H1 (cell line): ENCODE data around the gene ADGRL4.

Experiments used
- BACH1 ChIP-seq: IDR thresholded peaks from 2 replicates; pipeline ENCODE4 v1.6.1; 2012; ENCODE audit warnings: low read length, improper control_type of control experiment
- CBX5 ChIP-seq: fragments of 300-800, 300-1000 bp; sonication (generic); IDR thresholded peaks from 2 replicates; pipeline ENCODE4 v1.7.1; 2016; ENCODE audit warnings: antibody characterized with exemption, low read length, low read depth
- CHD1 ChIP-seq: IDR thresholded peaks from 2 replicates; pipeline ENCODE4 v1.6.1; 2012; ENCODE audit warnings: low read depth, low read length, improper control_type of control experiment
- CREB1 ChIP-seq: IDR thresholded peaks from 2 replicates; pipeline ENCODE4 v1.6.1; 2012; ENCODE audit warnings: inconsistent platforms
- CTCF ChIP-seq, 3 experiments: IDR thresholded peaks; 1 replicate in 2 of 3; 2 replicates in 1 of 3; pipeline versions ENCODE4 v1.5.1 to v1.6.1; 2011; ENCODE audit warnings: low read length in 3 of 3, mild to moderate bottlenecking in 3 of 3, inconsistent platforms in 2 of 3, low read depth in 1 of 3, moderate library complexity in 1 of 3; ENCODE audit not compliant: insufficient read depth in 1 of 3; ENCODE audit errors: control extremely low read depth in 1 of 3
- EP300 ChIP-seq, 2 experiments: IDR thresholded peaks; 1 replicate in 1 of 2; 2 replicates in 1 of 2; pipeline ENCODE4 v1.6.1; 2011 to 2012; ENCODE audit warnings: low read depth in 2 of 2, low read length in 2 of 2, mild to moderate bottlenecking in 2 of 2, borderline replicate concordance in 1 of 2, inconsistent platforms in 1 of 2, moderate library complexity in 1 of 2
- POLR2A ChIP-seq, 2 experiments: IDR thresholded peaks; 1 replicate in 1 of 2; 2 replicates in 1 of 2; pipeline ENCODE4 v1.6.1; 2011; ENCODE audit warnings: low read depth in 2 of 2, low read length in 2 of 2, mild to moderate bottlenecking in 2 of 2; ENCODE audit errors: control extremely low read depth in 1 of 2
- RXRA ChIP-seq: IDR thresholded peaks from 2 replicates; pipeline ENCODE4 v1.6.1; 2011; ENCODE audit warnings: low read depth, mild to moderate bottlenecking, low read length, moderate library complexity; ENCODE audit not compliant: insufficient read depth
- SIRT6 ChIP-seq: IDR thresholded peaks from one replicate; pipeline ENCODE4 v1.7.1; 2012; ENCODE audit warnings: low read length, inconsistent platforms
- SIX5 ChIP-seq: IDR thresholded peaks from 2 replicates; pipeline ENCODE4 v1.6.1; 2011; ENCODE audit warnings: mild to moderate bottlenecking, low read depth, low read length
- TBP ChIP-seq: IDR thresholded peaks from 2 replicates; pipeline ENCODE4 v1.6.1; 2011; ENCODE audit warnings: low read depth, low read length, improper control_type of control experiment
- YY1 ChIP-seq: IDR thresholded peaks from 2 replicates; pipeline ENCODE4 v1.6.1; 2011; ENCODE audit warnings: low read depth, mild to moderate bottlenecking, low read length

DNA sequence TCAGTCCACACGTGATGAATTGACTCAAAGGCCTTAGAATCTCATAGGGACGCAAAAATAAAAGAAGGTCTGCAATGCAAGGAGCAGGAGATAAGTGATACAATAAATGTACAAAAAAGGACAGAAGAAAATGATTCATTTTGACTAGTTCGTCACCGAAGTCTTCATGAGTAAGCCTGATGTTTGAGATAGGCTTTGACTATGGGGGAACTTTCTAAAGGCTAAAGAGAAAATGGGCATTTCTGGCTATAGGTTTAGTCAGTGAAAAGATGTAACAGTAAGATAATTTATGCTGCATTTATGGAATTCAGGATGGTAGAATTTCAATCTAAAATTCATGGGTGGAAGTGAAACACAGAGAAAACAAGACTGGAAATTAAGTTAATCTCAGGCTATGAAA lies 163.0 kb downstream of the ADGRL4 start:
- TF ChIP-seq POLR2A (IDR thresholded peaks at IDR 0.05; ENCODE audit: control extremely low read depth in 1 of 2, low read depth in 2 of 2, low read length in 2 of 2) (no peak), CTCF (IDR thresholded peaks at IDR 0.05; ENCODE audit: control extremely low read depth in 1 of 3, insufficient read depth in 1 of 3, low read depth in 1 of 3, low read length in 3 of 3) (no peak), CBX5 (no peak), SIX5 (no peak), YY1 (no peak), RXRA (no peak), CREB1 (no peak), TBP (no peak), SIRT6 (no peak), BACH1 (no peak), EP300 (IDR thresholded peaks at IDR 0.05; ENCODE audit: borderline replicate concordance in 1 of 2, low read depth in 2 of 2, low read length in 2 of 2) (no peak), CHD1 (no peak)
